Uterus (tissue), 4 donors: Measurements from ENCODE around the gene CAPG. TPM values are rescaled to one million over a fixed set of nuclear protein-coding genes. Genes with fewer than 3 reads are reported as not detected.
A peak's percentile ranks its signal among the peaks of the same experiment; 100 is the strongest.

ENCODE experiments used
- DNase-seq, 2 donors: peaks; one replicate each; pipeline ENCODE4 v3.0.0-alpha.2; 2019 to 2020
- H3K27ac ChIP-seq, 2 donors: fragments of 200-600 bp; sonication (generic); 1 replicate in 1 of 2; 2 replicates in 1 of 2; pipeline ENCODE4 v1.5.1; 2016 to 2018
- H3K27me3 ChIP-seq, 2 donors: fragments of 200-600 bp; sonication (generic); one replicate each; pipeline ENCODE4 v1.5.1; 2018 to 2019; ENCODE audit warnings: control low read depth in 1 of 2
- H3K36me3 ChIP-seq, 2 donors: fragments of 200-600 bp; sonication (generic); one replicate each; pipeline ENCODE4 v1.5.1; 2019; ENCODE audit warnings: control low read depth in 1 of 2
- H3K4me1 ChIP-seq, 2 donors: fragments of 200-600 bp; sonication (generic); one replicate each; pipeline ENCODE4 v1.5.1; 2018 to 2019; ENCODE audit warnings: control low read depth in 1 of 2
- H3K4me3 ChIP-seq, 2 donors: fragments of 200-600 bp; sonication (generic); 1 replicate in 1 of 2; 2 replicates in 1 of 2; pipeline ENCODE4 v1.5.1; 2018 to 2019; ENCODE audit warnings: mild to moderate bottlenecking in 1 of 2
- H3K9me3 ChIP-seq, 2 donors: fragments of 200-600 bp; sonication (generic); one replicate each; pipeline ENCODE4 v1.5.1; 2019; ENCODE audit warnings: control low read depth in 1 of 2
- CTCF ChIP-seq, 4 experiments: fragments of 200-600 bp in 2 of 4; fragments of 450-650 bp in 2 of 4; sonication (generic) in 2 of 4; IDR thresholded peaks; one replicate each; pipeline ENCODE4 v1.5.1; 2016 to 2019; ENCODE audit warnings: antibody characterized with exemption in 4 of 4, mild to moderate bottlenecking in 2 of 4, moderate library complexity in 1 of 4
- POLR2A ChIP-seq, 2 donors: fragments of 450-650 bp; IDR thresholded peaks; one replicate each; pipeline ENCODE4 v1.6.1; 2016; ENCODE audit warnings: antibody characterized with exemption in 2 of 2, mild to moderate bottlenecking in 1 of 2, moderate library complexity in 1 of 2
- intact Hi-C: fragments of 100-400 bp; cut with DNase I; formaldehyde crosslinking; loops from one replicate; pipeline ENCODE4 v1.15.1; 2023; ENCODE audit warnings: low total_unique reads
- total RNA-seq, 4 donors: library from RNA; depleted of rRNA in 3 of 4; stranded (reverse); fragments of >200 nt in 3 of 4; gene quantifications; one replicate each; pipeline versions ENCODE4 v1.1.0 to v1.2.4, GENCODE V29; 2014 to 2023
- donor health status: DM: yes; HTN: yes; CAD: no.

Gene CAPG
- total RNA-seq, result 100 to 1,000 TPM in 1 of 4 donors, 10 to 100 TPM in 3; 12.3 to 114 (median 65.2) TPM

DNA sequence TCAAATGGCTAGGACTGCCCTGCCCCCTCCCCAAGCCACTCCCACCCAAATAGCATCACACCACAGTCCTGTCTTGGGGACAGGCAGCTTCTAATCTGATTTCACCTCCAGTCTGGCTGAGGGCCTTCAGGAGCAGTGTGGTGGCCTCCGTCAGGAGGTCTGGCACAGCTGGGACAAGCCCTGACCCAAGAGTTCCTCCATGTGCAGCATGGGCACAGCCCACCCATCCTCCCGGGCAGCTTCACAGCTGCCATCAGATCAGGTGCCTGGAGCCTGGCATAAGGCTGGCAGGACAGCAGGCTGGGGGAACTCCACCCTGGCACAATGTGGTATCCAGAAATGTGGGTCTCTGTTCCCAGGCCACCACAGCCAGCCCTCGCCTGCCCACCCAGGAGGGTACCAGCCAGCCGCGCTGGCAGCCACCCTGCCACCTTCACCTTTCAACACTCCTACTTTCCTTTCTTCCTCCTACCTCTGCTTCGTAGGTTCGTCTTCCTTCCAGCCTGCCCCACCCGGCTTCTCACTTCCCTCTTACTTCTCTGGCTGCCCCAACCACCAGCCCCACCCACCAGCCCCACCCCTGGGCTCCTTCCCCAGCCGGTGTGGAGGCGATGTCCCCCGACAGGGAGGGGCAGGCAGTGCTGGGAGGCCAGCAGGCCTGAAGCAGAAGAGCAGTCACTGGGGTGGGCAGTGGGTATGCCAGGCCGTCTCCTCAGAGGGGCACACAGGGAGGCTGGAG is at the start of gene CAPG:
Gene CAPG, minus strand, starts transcription at position 522 of the 739 bp plus-strand sequence. CDS start 8,221 bp downstream, outside the sequence.
- Histone ChIP-seq H3K27ac (peak within 1 kb of the TSS; percentile 27 to 58), H3K36me3 (no peaks in the 10 kb centered on the region), H3K4me1 (peaks cover 0 to 9% of the 10 kb centered on the region in 2 donors), H3K27me3 (no peaks in the 10 kb centered on the region), H3K9me3 (no peaks in the 10 kb centered on the region), H3K4me3 (no peak within 1 kb of the TSS)
- DNase-seq, result peak in 1 of 2 donors; percentile 48
- intact Hi-C loops, result no loop called here
- TF ChIP-seq POLR2A (IDR thresholded peaks at IDR 0.05), result no peak
- no peak for TF ChIP-seq CTCF (IDR thresholded peaks at IDR 0.05)

GRCh38 chr2:85459771-85460170 is 49.6 kb upstream of the CAPG start:
- Histone ChIP-seq H3K36me3 (no peaks in the 10 kb centered on the region), H3K4me3 (no peak overlapping the region), H3K27ac (no peak overlapping the region), H3K27me3 (no peaks in the 10 kb centered on the region), H3K9me3 (no peaks in the 10 kb centered on the region), H3K4me1 (no peaks in the 10 kb centered on the region)
- intact Hi-C loops, result no loop called here
- no peak for DNase-seq
- no peak for TF ChIP-seq CTCF (IDR thresholded peaks at IDR 0.05)
- no peak for TF ChIP-seq POLR2A (IDR thresholded peaks at IDR 0.05)

DNA sequence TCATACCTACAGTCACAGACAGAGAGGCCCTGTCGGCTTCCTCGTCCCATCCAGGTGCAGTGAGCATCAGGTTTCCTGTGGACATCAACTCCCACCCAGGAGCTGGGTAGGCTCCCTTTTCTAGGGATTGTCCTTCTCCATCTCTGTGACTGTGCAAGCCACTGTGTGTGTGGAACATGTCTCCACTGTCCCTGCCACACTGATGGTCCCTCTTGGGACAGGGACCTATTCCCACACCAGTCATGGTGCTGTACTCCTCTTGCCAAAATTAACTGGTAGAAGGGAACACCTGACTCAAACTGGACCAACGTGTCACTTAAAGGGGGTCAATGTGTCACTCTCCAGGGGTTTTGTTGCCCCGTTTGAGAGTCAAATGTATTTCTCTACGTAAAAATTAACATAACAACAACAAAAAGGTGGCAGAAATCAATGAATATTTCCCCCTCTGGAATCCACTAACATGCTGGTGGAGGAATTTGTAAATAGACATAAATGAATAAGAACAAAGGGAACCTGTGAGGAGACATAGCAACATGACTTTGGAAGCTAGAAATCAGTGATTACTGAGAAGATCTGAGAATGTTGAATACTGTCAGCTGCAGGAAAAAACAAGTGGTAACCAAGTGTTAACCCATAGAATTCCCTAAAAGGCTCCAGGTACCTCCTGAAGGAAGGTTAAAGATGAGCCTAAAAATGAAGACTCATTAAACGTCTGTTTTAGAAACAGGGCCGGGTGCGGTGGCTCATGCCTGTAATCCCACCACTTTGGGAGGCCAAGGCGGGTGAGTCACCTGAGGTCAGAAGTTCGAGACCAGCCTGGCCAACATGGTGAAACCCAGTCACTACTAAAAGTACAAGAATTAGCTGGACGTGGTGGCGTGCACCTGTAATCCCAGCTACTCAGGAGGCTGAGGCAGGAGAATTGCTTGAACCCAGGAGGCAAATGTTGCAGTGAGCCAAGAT is 48.7 kb upstream of the CAPG start:
- TF ChIP-seq CTCF (IDR thresholded peaks at IDR 0.05) (no peak), POLR2A (IDR thresholded peaks at IDR 0.05) (no peak)
- Histone ChIP-seq H3K4me3 (no peak overlapping the region), H3K4me1 (no peaks in the 10 kb centered on the region), H3K27ac (no peak overlapping the region), H3K36me3 (no peaks in the 10 kb centered on the region), H3K27me3 (no peaks in the 10 kb centered on the region), H3K9me3 (no peaks in the 10 kb centered on the region)
- intact Hi-C loops, result no loop called here
- no peak for DNase-seq

DNA sequence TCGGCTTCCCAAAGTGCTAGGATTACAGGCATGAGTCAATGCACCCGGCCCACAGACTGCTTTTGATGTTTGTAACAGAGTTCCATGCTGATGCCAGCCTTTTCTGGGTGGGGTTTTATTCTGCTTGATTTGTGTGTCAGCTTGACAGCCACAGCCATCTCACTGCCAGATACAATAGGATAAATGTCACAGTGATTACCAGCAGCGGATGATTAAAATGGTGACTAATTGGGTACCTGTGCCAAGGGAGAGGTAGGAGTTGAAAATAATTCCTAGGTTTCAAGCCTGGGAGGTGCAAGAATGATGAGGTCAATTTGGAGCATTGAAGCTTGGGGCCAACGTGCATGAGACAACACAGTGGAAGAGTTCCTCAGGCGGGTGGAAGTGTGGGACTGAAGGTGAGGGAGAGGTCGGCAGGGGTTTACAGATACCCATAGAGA is 47.7 kb upstream of the CAPG start:
- no peak overlapping the region for H3K4me3 ChIP-seq
- TF ChIP-seq POLR2A (IDR thresholded peaks at IDR 0.05), result no peak
- no peak for TF ChIP-seq CTCF (IDR thresholded peaks at IDR 0.05)
- H3K4me1 ChIP-seq, result no peaks in the 10 kb centered on the region
- intact Hi-C loops, result no loop called here
- H3K9me3 ChIP-seq, result no peaks in the 10 kb centered on the region
- no peaks in the 10 kb centered on the region for H3K36me3 ChIP-seq
- H3K27me3 ChIP-seq, result no peaks in the 10 kb centered on the region
- H3K27ac ChIP-seq, result no peak overlapping the region
- no peak for DNase-seq

GRCh38 chr2:85457043-85457442 is 46.9 kb upstream of the CAPG start:
- Histone ChIP-seq H3K36me3 (no peaks in the 10 kb centered on the region), H3K27me3 (no peaks in the 10 kb centered on the region), H3K4me1 (no peaks in the 10 kb centered on the region), H3K27ac (no peak overlapping the region), H3K4me3 (no peak overlapping the region), H3K9me3 (no peaks in the 10 kb centered on the region)
- TF ChIP-seq POLR2A (IDR thresholded peaks at IDR 0.05) (no peak), CTCF (IDR thresholded peaks at IDR 0.05) (no peak)
- DNase-seq, result no peak
- intact Hi-C loops, result no loop called here
